Fibroblast of mammary gland (primary cell): ENCODE data around the gene DLD.
A peak's percentile ranks its signal among the peaks of the same experiment; 100 is the strongest.

Experiments used
- DNase-seq: peaks from one replicate; pipeline ENCODE4 v3.0.0-alpha.2; 2010; ENCODE audit warnings: low read depth
- H3K4me3 ChIP-seq: 2 replicates; pipeline ENCODE4 v1.5.1; 2011; ENCODE audit warnings: low read depth, mild to moderate bottlenecking, low read length, moderate library complexity; ENCODE audit not compliant: control insufficient read depth
- TF ChIP-seq, protein P1 (sequence below): conservative IDR thresholded peaks from 2 replicates; pipeline ENCODE4 v1.5.1; 2011; ENCODE audit warnings: low read depth, low read length, inconsistent platforms; ENCODE audit not compliant: control insufficient read depth, insufficient read depth

DLD gene

DNA sequence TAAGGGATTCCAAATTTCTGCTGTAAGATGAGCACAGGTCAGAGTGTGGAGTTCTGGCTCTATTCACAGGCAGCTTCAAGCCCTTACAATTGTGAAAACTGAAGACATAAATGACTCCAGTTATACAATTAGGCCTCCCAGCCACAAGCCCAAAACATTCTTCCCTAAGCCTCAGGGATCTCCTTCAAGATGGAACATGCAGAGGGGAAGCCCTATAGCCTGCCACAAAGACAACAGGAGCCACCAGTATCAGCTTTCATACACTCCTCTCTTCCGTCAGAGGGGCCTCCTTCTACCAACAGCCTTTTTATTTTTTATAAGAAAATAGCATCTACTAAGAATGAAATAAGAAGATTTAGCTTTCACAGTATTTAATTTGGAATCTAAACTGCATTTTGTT, 46.5 kb downstream of the DLD start:
- no peak overlapping the region for H3K4me3 ChIP-seq
- TF ChIP-seq, protein P1, sequence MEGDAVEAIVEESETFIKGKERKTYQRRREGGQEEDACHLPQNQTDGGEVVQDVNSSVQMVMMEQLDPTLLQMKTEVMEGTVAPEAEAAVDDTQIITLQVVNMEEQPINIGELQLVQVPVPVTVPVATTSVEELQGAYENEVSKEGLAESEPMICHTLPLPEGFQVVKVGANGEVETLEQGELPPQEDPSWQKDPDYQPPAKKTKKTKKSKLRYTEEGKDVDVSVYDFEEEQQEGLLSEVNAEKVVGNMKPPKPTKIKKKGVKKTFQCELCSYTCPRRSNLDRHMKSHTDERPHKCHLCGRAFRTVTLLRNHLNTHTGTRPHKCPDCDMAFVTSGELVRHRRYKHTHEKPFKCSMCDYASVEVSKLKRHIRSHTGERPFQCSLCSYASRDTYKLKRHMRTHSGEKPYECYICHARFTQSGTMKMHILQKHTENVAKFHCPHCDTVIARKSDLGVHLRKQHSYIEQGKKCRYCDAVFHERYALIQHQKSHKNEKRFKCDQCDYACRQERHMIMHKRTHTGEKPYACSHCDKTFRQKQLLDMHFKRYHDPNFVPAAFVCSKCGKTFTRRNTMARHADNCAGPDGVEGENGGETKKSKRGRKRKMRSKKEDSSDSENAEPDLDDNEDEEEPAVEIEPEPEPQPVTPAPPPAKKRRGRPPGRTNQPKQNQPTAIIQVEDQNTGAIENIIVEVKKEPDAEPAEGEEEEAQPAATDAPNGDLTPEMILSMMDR: no peak
- no peak for DNase-seq

DNA sequence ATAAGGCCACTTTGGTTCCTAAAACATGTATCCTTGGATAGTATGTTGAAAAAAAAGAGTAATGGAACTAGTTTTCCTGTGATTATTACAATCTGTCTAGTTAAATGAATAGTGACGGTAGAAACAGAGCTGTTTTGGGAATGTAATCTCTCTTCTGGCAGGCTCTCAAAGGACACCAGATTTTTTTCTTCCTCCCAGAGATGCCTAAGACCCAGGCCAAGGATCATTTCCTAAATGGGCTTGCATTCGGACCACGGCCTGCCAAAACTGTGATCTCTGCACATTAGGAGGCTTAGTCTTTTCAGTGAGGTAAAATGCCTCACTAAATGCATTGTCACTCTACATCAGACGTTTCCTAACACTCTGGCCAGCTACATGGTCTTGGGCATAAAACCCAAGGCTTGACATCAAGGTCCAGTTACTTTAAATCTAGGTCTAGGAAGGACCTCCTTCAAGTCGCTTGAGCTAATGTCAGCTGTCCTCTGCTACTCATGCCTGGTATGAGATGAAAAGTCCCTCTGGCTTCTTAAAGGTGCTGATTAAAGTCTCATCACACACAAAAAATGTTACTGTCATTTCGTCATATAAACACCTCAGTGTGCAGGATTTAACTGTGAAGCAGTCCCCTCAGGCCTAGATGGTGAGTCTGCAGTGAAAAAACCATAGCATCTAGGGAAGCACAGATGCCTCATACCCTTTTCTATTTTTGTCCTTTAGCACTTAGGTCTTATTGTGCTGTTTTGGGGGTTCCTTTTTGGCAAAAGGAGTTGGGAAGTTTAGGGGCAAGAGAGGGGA, 47.7 kb downstream of the DLD start:
- peak; percentile 49 for DNase-seq
- no peak overlapping the region for H3K4me3 ChIP-seq
- TF ChIP-seq, protein P1: no peak

DNA sequence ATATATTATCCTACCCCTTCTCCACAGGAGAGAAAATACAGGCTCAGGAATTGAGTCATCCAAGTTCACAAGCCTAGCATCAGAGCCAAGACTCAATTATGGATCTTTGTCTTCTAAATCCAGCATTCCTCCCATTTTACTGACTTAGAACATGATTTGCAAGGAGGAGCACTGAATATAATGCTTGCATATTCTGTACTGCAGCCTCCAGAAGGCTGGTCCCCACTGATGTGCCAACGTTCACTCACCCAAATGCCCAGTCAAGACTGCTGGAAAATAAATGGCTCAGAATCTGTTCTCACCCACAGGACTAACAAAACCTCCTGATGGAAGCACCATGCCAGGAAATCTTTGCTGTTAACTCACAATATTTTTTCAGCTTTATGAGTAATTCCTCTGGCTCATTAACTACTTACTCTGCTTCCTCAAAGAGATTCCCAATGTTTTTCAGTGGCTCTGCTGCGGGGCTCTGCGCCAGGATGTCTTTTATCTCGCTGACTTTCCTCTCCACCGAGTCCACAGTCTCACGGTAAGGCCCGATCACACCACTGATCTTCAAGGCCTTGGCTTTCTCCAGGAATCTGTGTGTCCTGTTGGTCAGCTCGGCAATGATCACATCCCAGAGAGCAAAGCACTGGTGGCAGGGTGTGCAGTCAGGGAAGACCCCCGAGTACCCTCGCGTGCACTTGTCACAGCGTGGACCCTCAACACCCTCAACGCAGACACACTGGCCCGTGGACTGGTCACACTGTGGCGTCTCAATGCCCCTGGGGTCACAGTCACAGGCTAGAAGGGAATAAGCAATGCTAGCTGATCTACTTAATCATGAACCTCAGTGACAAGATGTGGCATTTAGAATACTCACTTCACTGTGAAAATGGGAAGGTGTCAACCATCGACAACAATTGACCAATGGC, 48.8 kb downstream of the DLD start:
- TF ChIP-seq, protein P1: no peak
- no peak overlapping the region for H3K4me3 ChIP-seq
- DNase-seq: peak; percentile 94

DNA sequence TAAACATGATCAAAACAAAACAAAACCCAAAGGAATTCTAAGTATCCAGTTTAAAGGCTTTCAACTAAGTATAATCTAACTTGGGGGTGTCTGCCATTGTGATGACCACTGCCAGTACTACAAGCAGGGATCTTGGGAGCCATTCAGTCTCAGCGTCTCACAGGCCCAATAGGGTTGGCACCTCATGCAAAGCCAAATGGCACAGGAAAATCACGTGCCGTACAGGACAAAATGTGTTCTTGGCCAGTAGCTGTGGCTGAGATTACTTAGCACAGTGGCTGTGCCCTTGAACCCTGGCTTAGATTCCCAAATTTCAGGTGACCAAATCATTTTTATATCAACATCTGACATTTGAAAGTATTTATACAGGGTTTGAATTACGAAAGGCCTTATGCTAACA, 50.0 kb downstream of the DLD start:
- H3K4me3 ChIP-seq: no peak overlapping the region
- TF ChIP-seq, protein P1: no peak
- no peak for DNase-seq

DNA sequence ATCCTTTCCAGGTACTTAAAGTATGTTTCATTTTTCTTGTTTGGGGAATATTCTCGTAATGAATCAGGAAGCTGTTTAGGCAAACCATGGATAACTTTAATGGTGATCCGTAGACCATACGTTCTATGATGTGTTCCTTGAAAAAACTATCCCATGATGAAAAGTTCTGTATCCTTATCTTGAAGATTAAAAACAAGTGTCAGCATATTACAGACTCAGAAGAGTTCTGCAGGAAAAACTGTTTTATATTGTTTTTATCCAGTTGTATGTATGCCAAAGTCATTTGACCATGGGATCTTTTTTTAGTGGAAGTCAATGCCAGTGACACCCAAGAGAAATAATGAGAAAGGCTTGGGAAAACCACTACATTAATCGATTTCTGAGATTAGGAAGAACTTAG, 52.0 kb downstream of the DLD start:
- TF ChIP-seq, protein P1: no peak
- no peak overlapping the region for H3K4me3 ChIP-seq
- DNase-seq: no peak

DNA sequence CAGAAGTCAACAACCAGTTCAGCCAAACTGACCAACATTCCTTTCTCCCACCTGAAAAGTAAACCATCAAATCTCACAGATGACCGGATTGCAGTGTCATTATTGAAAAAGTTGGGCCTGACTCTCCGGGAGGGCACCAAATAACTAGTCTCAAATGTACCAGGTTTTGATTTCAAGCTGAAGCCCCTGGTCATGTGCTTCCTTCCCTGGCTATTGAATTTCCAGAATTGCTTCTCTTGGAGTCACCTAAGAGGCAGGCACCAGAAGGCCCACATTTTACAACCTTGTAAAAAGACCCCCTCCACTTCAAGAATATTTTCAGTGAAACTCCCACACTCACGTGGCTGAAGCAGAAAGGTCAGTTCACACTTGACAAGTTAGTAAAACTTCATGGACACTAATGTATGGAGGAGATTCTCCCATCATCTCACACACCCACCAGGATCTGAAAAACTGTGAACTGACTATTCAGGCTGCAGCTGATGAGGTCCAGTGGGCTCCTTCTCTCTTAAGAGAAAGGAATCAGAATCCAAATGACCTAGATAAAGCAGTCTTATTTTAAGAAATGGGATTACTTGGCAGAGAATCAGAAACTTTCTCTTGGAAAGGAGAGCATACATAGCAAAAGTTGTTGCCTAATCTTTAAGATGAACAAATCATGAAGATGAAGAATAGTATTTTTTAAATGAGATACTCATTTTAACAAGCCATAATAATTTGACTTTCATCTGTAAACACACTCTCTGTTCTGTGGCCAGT, 53.6 kb downstream of the DLD start:
- TF ChIP-seq, protein P1: no peak
- H3K4me3 ChIP-seq: no peak overlapping the region
- no peak for DNase-seq
